Measurements from ENCODE around the gene PYCARD.
"Not testable (repeated sequence)": the region's sequence is repeated elsewhere in the genome, so short reads cannot be mapped to it uniquely, and the experiment has no call there.

Gene PYCARD

GRCh38 chr16:31202414-31203375 is at the start of gene PYCARD:
PYCARD (minus strand) TSS chr16:31202760; CDS start chr16:31202690, 70 bp downstream.
- no peak for DNase-seq (ENCODE audit: low read depth in 2 of 2)

- DNase-seq (ENCODE audit: low read depth in 2 of 2), result no peak
These were observed 48.9 kb upstream of the PYCARD start for GRCh38 chr16:31251435-31251834.

DNA sequence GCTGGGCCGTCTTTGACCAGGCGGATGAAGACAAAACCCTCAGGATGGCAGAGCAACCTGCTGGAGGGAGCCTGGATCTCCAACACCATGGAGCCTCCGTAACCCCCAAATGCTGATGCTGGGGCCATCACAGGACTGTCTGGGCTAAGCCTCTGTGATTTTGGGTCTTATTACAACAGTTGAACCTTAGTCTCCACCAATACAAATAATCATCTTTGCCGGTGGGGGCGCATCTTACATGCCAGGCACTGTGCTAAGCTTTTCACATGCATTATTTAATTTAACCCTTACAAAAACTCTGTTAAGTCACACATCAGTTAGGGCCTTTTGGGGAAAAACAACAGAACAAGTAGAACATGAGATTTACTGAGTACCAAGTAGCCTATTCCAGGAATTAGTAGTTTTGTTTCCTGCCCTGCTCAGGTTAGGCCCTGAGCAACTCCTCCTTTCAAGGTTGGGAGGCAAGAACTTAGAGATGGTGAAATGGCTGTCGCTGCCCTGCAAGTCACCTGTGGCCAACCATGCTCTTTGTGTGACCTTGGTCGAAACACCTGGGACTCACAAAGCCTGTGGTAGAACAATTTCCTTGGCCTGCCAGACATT is 48.3 kb upstream of the PYCARD start:
- no peak for DNase-seq (ENCODE audit: low read depth in 2 of 2)

- DNase-seq (ENCODE audit: low read depth in 2 of 2), result no peak
These were observed 45.8 kb upstream of the PYCARD start for GRCh38 chr16:31248344-31248743.

DNA sequence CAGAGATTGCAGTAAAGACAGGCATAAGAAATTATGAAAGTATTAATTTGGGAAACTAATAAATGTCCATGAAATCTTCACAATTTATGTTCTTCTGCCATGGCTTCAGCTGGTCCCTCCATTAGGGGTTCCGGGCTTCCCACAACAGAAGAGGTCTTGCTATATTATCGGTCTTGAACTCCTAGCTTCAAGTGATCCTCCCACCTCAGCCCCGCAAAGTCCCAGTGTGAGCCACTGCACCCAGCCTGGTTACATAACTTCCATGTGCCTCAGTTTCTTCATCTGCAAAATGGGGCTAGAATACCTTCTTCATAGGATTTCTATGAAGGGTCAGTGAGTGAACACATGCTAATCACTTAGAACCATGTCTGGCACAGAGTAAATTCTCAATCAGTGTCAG is 43.7 kb upstream of the PYCARD start:
- DNase-seq (ENCODE audit: low read depth in 2 of 2), result no peak

DNA sequence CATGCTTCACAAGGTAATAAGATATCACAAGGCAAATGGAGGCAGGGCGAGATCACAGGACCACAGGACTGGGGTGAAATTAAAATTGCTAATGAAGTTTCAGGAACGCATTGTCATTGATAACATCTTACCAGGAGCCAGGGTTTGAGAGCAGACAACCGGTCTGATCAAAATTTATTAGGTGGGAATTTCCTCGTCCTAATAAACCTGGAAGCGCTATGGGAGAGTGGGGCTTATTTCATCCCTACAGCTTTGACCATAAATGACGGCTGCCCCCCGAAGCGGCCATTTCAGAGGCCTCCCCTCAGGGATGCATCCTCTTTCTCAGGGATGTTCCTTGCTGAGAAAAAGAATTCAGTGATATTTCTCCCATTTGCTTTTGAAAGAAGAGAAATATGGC is 43.0 kb upstream of the PYCARD start:
- not testable (repeated sequence) for DNase-seq (ENCODE audit: low read depth in 2 of 2)

DNA sequence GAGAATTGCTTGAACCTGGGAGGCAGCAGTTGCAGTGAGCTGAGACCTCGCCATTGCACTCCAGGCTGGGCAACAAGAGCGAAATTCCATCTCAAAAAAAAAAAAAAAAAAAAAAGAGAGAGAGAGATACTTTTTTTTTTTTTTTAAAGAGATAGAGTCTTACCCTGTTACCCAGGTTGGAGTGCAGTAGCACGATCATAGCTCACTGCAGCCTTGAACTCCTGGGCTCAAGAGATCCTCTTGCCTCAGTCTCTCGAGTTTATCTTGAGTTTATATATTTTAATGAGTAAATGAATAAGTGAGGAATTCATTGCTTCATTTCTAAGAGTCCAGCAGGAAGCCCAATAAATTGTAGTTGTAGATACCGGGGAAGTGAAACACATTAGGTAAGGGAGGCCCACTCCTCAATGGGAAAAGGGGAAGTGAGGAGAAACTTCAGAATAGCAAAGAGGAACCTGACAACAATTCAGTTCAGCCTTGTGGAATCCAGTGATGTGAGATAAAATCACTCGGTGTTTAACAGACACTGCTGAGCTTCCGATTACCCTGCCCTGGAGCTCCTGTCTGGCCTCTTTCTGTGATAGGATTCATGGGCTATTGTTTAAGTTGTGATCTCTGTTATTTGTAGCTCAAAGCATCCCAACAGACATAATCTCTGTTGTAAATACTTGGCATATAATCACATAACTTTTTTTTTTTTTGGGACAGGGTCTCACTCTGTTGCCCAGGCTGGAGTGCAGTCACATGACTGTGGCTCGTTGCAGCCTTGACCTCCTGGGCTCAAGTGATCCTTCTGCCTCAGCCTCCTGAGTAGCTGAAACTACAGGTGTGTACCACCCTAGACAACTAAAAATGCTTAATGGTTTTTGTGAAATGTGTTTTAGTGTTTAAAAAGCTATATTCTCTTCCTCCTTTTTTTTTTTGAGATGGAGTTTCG is 41.4 kb upstream of the PYCARD start:
- DNase-seq (ENCODE audit: low read depth in 2 of 2), result no peak

DNA sequence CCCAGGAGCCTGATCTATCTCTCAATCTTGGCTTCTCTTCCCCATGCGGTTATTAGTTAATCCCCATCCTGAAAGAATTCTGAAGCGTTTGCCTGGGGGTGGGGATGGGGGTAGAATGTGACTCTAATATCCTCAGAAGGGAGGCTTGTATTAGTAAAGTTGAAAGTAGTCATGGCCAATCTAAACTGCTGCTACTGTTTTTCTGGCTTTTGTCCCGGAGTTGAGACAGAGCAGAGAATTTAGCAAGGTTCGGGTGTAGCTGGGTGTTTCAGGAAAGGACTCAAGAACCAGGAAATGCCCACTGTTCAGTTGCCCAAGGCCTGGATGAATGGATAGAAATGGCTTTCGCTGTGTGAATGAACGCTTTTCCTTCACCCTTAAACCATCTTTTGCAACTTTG is 39.6 kb upstream of the PYCARD start:
- no peak for DNase-seq (ENCODE audit: low read depth in 2 of 2)

DNA sequence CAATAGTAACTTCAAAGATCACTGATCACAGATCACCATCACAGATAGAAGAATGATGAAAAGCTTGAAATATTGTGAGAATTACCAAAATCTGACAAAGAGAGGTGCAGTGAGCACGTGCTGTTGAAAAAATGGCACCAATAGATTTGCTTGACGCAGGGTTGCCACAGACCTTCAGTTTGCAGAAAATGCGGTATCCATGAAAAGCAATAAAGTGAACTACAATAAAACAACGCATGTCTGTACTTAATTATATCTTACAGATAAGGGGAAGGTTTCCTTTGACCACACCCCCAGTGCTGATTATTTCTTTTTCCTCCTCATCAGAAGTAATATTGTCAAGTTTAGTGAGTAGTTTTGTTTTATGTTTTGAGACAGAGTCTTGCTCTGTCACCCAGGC is 35.5 kb upstream of the PYCARD start:
- no peak for DNase-seq (ENCODE audit: low read depth in 2 of 2)

GRCh38 chr16:31229501-31229900 is 26.9 kb upstream of the PYCARD start:
- DNase-seq (ENCODE audit: low read depth in 2 of 2), result no peak

DNA sequence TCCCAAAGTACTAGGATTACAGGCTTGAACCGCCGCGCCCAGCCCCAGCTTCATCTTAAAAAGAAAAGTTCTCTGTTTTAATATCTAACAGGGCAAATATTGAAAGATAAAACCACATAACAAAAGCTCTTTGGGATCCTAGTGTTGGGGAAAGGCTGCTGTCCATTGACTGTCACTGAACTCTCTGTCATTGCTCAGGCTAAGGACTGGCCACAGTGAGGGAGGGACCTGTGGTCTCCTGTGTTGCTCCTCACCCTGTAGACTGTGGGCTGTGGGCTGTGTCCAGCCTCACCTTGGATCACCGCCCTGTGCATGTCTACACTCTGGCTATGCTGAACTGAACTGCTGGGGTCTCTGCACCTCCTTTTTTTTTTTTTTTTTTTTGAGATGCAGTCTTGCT is 25.6 kb upstream of the PYCARD start:
- no peak for DNase-seq (ENCODE audit: low read depth in 2 of 2)

- DNase-seq (ENCODE audit: low read depth in 2 of 2), result no peak
These were observed 22.6 kb upstream of the PYCARD start for GRCh38 chr16:31225193-31225592.

GRCh38 chr16:31224092-31224955 is 21.8 kb upstream of the PYCARD start:
- no peak for DNase-seq (ENCODE audit: low read depth in 2 of 2)

DNA sequence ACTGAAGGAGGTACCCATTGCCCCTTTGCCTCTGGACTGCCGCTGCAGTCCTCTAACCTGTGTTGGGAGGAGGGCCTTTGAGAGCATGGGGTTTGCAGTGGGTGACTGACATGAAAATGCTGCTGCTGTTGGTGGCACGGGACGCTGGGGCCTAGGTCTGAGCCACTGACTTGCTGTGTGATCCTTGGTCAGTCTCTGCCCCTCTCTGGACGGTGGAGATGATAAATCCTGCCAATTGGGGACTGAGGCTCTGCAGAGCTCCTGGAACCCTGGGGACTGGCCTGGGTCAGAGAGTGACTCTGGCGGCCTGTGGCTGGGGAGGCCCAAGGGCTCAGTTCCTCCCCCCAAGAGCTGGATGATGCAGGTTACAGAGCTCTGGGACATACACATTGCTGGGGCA is 20.5 kb upstream of the PYCARD start:
- DNase-seq (ENCODE audit: low read depth in 2 of 2), result no peak

DNA sequence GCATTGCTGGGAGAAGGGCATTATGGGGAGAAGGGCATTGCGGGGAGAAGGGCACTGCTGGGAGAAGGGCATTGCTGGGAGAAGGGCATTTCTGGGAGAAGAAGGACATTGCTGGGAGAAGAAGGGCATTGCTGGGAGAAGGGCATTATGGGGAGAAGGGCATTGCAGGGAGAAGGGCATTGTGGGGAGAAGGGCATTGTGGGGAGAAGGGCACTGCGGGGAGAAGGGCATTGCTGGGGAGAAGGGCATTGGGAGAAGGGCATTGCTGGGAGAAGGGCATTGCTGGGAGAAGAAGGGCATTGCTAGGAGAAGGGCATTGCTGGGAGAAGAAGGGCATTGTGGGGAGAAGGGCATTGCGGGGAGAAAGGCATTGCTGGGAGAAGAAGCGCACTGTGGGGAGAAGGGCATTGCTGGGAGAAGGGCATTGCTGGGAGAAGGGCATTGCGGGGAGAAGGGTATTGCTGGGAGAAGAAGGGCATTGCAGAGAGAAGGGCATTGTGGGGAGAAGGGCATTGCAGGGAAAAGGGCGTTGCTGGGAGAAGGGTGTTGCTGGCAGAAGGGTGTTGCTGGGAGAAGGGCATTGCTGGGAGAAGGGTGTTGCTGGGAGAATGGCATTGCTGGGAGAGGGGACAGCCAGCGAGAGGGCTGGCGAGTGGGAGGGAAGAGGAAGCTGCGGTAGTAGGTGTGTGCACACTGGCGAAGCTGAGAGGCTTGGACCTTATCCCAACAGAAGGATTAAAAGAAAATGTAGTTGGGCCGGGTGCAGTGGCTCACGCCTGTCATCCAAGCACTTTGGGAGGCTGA is 19.0 kb upstream of the PYCARD start:
- DNase-seq (ENCODE audit: low read depth in 2 of 2), result no peak

DNA sequence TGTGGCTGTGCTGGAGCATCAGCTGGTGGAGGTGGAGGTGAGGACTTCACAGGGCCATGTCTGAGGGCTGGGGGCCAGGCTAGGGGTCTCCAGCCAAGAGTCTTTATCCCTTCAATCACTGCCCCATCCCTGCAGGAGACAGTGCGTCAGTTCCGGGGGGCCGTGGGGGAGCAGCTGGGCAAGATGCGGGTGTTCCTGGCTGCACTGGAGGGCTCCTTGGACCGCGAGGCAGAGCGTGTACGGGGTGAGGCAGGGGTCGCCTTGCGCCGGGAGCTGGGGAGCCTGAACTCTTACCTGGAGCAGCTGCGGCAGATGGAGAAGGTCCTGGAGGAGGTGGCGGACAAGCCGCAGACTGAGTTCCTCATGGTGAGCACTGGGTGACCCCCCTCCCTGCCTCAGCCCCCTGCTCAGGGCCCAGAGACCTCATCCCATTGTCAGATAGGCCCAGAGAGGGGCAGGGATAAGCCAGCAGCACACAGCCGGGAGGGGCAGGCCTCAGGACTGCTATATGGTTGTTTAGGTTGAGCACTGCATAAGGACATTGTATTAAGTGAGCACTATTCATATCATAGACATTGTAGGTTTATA is 16.7 kb upstream of the PYCARD start:
- DNase-seq (ENCODE audit: low read depth in 2 of 2), result no peak

DNA sequence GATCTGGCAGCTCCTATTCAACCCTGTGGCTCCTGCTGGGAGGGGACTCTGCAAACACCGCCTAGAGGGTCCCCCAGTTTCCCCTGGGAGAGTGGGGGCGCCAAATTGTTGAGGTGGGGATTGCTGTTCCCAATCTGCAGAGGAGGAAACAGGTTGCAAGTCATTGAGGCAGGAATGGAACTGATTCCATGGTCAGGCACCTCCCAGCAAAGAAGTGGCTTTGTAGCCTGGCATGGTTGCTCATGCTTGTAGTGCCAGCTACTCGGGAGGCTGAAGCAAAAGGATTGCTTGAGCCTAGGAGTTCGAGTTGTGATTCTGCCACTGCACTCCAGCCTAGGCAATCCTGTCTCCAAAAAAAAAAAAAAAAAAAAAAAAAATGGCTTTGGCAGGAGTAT is 14.6 kb upstream of the PYCARD start:
- DNase-seq (ENCODE audit: low read depth in 2 of 2), result no peak

DNA sequence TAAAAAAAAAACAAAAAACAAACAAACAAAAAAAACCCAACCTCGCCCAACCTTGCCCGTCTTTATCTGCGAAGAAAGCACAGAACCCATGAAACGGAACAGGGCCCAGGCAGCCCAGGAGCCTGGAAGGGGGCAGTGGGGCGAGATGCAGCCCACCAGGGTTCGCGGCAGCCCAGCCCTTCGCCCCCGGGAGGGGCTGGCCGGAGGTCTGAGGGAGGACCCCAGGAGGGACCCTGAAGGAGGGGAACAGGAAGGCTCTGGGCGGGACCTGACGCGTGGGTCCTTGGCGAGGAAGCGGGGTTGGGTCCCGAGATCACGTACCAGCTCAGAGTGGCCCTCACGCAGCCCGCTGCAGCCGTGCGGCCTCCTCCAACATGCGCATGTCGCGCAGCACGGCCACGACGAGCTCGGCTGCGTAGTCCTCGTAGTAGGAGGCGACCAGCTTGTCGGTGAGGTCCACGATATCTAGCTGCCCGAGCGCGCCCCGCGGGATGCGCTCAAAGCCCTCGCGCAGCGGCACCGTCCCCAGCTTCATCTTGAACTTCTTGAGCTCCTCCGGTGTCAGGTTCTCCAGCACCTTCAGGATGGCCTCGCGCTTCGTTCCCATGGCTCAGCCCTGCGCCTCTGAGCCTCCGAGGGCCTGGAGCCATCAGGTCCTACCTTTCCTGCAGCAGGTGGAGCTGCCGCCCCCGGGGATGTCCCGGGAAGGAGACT is 14.0 kb upstream of the PYCARD start, which contains the start of gene PYDC1:
Gene PYDC1 (minus strand): TSS at position 714 of the 714 bp plus-strand sequence. CDS start 107 bp downstream, at position 607.
- no peak for DNase-seq (ENCODE audit: low read depth in 2 of 2)

Data from activated CD4-positive, alpha-beta T cell treated with anti-CD3 and anti-CD28 coated beads for 24 hours (primary cell).